DOHH2 (cell line): ENCODE data around the gene LMOD1.

Experiments used
- EZH2phosphoT487 ChIP-seq: fragments of 200-600 bp; sonication (generic); IDR thresholded peaks from 2 replicates; pipeline ENCODE4 v1.6.1; 2017; ENCODE audit warnings: borderline replicate concordance, mild to moderate bottlenecking, antibody characterized with exemption, low read length, moderate library complexity, mixed read lengths
- TF ChIP-seq, protein P1 (sequence below): fragments of 200-600 bp; sonication (generic); IDR thresholded peaks from one replicate; pipeline ENCODE4 v1.5.1; 2014; ENCODE audit warnings: antibody characterized with exemption, mild to moderate bottlenecking, low read depth, low read length; ENCODE audit not compliant: poor library complexity, severe bottlenecking

DNA sequence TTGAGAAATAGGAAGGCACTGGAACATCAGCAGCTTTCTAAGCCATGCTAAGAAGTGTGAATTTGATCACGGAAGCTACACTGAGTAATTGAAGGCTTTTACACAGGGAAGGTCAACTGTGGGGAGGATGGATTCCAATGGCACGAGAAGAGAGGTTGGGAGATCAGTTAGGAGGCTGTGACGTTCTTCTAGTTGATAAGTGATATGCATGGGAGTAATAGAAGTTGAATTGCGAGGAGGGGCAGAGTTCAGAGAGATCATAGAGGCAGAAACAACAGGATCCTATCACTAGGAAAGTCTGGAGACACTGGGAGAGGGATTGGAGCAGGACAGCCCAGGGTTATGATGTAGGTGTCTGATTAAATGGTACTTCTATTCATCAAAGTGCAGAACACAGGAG, 16.2 kb downstream of the LMOD1 start:
- TF ChIP-seq, protein P1, sequence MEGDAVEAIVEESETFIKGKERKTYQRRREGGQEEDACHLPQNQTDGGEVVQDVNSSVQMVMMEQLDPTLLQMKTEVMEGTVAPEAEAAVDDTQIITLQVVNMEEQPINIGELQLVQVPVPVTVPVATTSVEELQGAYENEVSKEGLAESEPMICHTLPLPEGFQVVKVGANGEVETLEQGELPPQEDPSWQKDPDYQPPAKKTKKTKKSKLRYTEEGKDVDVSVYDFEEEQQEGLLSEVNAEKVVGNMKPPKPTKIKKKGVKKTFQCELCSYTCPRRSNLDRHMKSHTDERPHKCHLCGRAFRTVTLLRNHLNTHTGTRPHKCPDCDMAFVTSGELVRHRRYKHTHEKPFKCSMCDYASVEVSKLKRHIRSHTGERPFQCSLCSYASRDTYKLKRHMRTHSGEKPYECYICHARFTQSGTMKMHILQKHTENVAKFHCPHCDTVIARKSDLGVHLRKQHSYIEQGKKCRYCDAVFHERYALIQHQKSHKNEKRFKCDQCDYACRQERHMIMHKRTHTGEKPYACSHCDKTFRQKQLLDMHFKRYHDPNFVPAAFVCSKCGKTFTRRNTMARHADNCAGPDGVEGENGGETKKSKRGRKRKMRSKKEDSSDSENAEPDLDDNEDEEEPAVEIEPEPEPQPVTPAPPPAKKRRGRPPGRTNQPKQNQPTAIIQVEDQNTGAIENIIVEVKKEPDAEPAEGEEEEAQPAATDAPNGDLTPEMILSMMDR: no peak
- TF ChIP-seq EZH2phosphoT487: no peak
